Right atrium auricular region (tissue), 2 donors: ENCODE measurements around the gene PAPSS2. TPM values are rescaled to one million over a fixed set of nuclear protein-coding genes. Genes with fewer than 3 reads are reported as not detected.
"Not testable (repeated sequence)": the region's sequence is repeated elsewhere in the genome, so short reads cannot be mapped to it uniquely, and the experiment has no call there.

Experiments
- DNase-seq: peaks from one replicate; pipeline ENCODE4 v3.0.0-alpha.2; 2019; ENCODE audit warnings: low spot score
- H3K27ac ChIP-seq, 2 donors: fragments of 200-600 bp; sonication (generic); 1 replicate in 1 of 2; 2 replicates in 1 of 2; pipeline ENCODE4 v1.5.1; 2016 to 2019
- H3K27me3 ChIP-seq, 2 donors: fragments of 200-600 bp; sonication (generic); one replicate each; pipeline versions ENCODE4 v1.5.1 to v1.6.0; 2017 to 2019
- H3K36me3 ChIP-seq: fragments of 200-600 bp; sonication (generic); one replicate; pipeline ENCODE4 v1.5.1; 2016
- H3K4me1 ChIP-seq, 2 donors: fragments of 200-600 bp; sonication (generic); one replicate each; pipeline versions ENCODE4 v1.5.1 to v1.6.0; 2017 to 2019
- H3K4me3 ChIP-seq, 2 donors: fragments of 200-600 bp; sonication (generic); 1 replicate in 1 of 2; 2 replicates in 1 of 2; pipeline ENCODE4 v1.5.1; 2017 to 2019; ENCODE audit warnings: mild to moderate bottlenecking in 1 of 2, moderate library complexity in 1 of 2
- H3K9me3 ChIP-seq, 2 donors: fragments of 200-600 bp; sonication (generic); one replicate each; pipeline ENCODE4 v1.5.1; 2019
- total RNA-seq, 2 donors: library from RNA; depleted of rRNA; stranded (reverse); fragments of >200 nt; gene quantifications; one replicate each; pipeline ENCODE4 v1.1.0, GENCODE V29; 2016
- TF ChIP-seq, protein P1 (sequence below), 2 donors: fragments of 200-600 bp; sonication (generic); IDR thresholded peaks; one replicate each; pipeline ENCODE4 v1.5.1; 2019; ENCODE audit warnings: antibody characterized with exemption in 2 of 2

PAPSS2 gene
- total RNA-seq, 2 donors from 2014 or later, result 13.4 to 26.6 TPM

DNA sequence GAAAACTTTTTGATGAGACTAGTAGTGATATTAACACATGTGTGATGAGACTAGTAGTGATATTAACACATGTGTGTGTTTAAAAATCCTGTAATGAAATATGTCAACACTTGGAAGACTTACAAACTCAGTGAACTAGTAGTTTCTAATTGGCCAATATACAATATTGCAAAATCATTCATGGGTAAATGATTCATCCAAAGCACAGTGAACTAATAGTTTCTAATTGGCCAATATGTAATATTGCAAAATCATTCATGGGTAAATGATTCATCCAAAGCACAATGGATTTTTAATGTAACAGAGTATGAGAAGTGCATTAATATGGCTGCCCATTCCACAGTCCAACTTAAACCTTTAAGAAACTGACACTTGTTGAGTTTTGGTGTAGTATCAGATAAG is 80.6 kb downstream of the PAPSS2 start:
- TF ChIP-seq, protein P1, sequence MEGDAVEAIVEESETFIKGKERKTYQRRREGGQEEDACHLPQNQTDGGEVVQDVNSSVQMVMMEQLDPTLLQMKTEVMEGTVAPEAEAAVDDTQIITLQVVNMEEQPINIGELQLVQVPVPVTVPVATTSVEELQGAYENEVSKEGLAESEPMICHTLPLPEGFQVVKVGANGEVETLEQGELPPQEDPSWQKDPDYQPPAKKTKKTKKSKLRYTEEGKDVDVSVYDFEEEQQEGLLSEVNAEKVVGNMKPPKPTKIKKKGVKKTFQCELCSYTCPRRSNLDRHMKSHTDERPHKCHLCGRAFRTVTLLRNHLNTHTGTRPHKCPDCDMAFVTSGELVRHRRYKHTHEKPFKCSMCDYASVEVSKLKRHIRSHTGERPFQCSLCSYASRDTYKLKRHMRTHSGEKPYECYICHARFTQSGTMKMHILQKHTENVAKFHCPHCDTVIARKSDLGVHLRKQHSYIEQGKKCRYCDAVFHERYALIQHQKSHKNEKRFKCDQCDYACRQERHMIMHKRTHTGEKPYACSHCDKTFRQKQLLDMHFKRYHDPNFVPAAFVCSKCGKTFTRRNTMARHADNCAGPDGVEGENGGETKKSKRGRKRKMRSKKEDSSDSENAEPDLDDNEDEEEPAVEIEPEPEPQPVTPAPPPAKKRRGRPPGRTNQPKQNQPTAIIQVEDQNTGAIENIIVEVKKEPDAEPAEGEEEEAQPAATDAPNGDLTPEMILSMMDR (IDR thresholded peaks at IDR 0.05), result no peak
- Histone ChIP-seq H3K36me3 (no peaks in the 10 kb centered on the region), H3K9me3 (no peaks in the 10 kb centered on the region), H3K27me3 (no peaks in the 10 kb centered on the region), H3K4me3 (no peak overlapping the region), H3K27ac (peak overlapping the region in 1 of 2 donors; percentile 11), H3K4me1 (no peaks in the 10 kb centered on the region)
- no peak for DNase-seq

DNA sequence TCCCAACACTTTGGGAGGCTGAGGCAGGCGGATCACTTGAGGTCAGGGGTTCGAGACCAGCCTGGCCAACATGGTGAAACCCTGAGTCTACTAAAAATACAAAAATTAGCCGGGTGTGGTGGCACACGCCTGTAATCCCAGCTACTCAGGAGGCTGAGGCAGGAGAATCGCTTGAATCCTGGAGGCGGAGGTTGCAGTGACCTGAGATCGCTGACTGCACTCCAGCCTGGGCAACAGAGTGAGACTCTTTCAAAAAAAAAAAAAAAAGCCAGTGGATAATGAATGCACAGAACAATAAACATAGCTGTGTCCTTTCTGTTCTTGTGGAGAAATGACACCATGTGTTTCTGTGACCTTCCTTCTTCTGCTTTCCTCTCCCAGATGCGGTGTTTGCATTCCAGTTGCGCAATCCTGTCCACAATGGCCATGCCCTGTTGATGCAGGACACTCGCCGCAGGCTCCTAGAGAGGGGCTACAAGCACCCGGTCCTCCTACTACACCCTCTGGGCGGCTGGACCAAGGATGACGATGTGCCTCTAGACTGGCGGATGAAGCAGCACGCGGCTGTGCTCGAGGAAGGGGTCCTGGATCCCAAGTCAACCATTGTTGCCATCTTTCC is 83.4 kb downstream of the PAPSS2 start:
- not testable (repeated sequence) for H3K27ac ChIP-seq, DNase-seq, H3K9me3 ChIP-seq, H3K36me3 ChIP-seq, H3K4me1 ChIP-seq, H3K27me3 ChIP-seq, H3K4me3 ChIP-seq

DNA sequence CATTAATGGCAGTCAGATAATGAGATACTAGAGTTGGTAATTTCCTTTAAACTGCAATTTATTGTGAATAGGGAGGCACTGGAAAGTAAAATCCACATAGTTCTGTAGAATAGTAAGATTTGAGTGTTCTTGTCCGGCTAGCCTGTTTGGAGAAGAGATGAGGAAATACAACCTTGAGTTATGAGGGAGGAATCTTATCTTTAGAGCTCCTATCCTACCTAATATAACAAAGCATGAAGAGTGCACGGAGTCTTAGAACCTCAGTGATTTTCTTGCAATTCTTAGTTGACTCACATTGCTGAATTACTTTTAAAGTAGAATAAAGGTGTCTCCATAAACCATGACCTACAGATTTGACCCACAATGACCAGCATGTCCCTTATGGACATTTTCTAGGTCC is 84.9 kb downstream of the PAPSS2 start:
- no peak overlapping the region for H3K4me3 ChIP-seq
- no peaks in the 10 kb centered on the region for H3K27me3 ChIP-seq
- H3K36me3 ChIP-seq, result no peaks in the 10 kb centered on the region
- H3K4me1 ChIP-seq, result no peaks in the 10 kb centered on the region
- no peaks in the 10 kb centered on the region for H3K9me3 ChIP-seq
- no peak overlapping the region for H3K27ac ChIP-seq
- TF ChIP-seq, protein P1 (IDR thresholded peaks at IDR 0.05), result no peak
- DNase-seq, result no peak

DNA sequence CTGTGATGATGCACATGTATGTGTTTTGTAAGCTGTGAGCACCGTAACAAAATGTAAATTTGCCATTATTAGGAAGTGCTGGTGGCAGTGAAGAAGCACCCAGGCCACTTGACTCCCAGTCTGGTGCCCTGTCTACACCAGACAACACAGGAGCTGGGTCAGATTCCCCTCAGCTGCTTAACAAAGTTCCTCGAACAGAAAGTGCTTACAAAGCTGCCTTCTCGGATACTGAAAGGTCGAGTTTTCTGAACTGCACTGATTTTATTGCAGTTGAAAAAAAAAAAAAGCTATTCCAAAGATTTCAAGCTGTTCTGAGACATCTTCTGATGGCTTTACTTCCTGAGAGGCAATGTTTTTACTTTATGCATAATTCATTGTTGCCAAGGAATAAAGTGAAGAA is 87.2 kb downstream of the PAPSS2 start:
- Histone ChIP-seq H3K36me3 (no peaks in the 10 kb centered on the region), H3K9me3 (no peaks in the 10 kb centered on the region), H3K27ac (no peak overlapping the region), H3K27me3 (no peaks in the 10 kb centered on the region), H3K4me3 (no peak overlapping the region), H3K4me1 (no peaks in the 10 kb centered on the region)
- no peak for DNase-seq
- TF ChIP-seq, protein P1 (IDR thresholded peaks at IDR 0.05), result no peak

DNA sequence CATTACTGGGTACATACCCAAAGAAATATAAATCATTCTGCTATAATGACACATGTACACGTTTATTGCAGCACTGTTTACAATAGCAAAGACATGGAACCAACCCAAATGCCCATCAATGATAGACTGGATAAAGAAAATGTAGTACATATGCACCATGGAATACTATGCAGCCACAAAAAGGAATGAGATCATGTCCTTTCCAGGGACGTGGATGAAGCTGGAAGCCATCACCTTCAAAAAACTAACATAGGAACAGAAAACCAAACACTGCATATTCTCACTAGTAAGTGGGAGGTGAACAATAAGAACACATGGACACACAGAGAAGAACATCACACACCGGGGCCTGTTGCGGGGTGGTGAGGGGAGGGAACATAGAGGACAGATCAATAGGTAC is 88.6 kb downstream of the PAPSS2 start:
- H3K9me3 ChIP-seq, H3K27ac ChIP-seq, H3K36me3 ChIP-seq, H3K27me3 ChIP-seq, H3K4me1 ChIP-seq, DNase-seq, H3K4me3 ChIP-seq: not testable (repeated sequence)

DNA sequence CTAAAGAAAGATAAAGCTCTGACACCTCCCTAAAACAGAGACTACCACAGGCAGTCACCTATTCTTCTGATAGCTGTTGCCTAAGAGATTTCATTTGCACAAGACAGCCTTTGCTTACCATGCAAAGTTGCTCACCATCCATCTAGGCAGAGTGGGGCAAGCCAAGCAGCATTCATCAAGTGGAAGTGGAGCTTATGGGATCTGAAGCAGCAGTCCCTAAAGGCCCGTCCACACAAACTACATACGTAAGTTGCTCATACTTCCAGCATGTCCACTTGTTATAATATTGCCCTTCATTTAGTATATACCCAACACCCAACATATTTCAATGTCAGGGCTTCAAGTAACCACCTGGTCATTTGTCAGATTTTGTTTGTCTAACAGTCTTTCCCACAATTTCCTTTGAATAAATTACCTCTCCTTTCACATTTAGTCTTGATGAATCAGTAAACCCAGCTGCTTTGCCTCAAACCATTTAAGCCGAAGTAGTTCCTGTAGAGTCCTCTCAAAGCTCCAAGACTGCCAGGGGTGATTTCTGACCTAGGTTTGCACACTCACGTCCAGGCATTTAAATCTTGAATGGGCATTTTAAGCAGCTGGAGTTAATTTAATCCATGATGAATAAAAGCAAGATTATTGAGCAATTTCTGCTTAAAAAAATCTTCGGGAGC is 90.5 kb downstream of the PAPSS2 start:
- H3K4me3 ChIP-seq, result no peak overlapping the region
- TF ChIP-seq, protein P1 (IDR thresholded peaks at IDR 0.05), result no peak
- no peaks in the 10 kb centered on the region for H3K4me1 ChIP-seq
- H3K27me3 ChIP-seq, result no peaks in the 10 kb centered on the region
- H3K9me3 ChIP-seq, result no peaks in the 10 kb centered on the region
- H3K36me3 ChIP-seq, result peaks cover 18% of the 10 kb centered on the region
- H3K27ac ChIP-seq, result no peak overlapping the region
- DNase-seq, result no peak

DNA sequence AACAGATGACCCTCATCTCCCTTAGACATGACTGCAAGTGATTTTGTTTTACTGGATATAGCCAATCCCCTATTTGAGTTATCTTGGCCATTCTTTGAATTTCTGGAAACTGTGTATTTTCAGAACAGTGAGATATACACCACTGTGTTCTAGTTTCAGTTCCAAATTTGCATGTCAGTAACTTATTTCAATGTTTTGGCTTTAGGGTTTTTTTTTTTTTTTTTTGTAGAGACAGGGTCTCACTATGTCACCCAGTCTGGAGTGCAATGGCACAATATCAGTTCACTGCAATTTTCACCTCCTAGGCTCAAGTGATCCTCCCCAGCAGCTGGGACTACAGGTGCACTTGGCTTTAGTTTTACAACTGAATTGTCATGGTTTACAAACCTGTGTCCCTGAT is 91.1 kb downstream of the PAPSS2 start:
- H3K4me3 ChIP-seq, result no peak overlapping the region
- TF ChIP-seq, protein P1 (IDR thresholded peaks at IDR 0.05), result no peak
- no peak overlapping the region for H3K27ac ChIP-seq
- no peak for DNase-seq
- no peaks in the 10 kb centered on the region for H3K4me1 ChIP-seq
- H3K27me3 ChIP-seq, result no peaks in the 10 kb centered on the region
- peaks cover 22% of the 10 kb centered on the region for H3K36me3 ChIP-seq
- H3K9me3 ChIP-seq, result no peaks in the 10 kb centered on the region
